Natural killer cell (primary cell): ENCODE results near the gene IL17B. TPM values are rescaled to one million over a fixed set of nuclear protein-coding genes. Genes with fewer than 3 reads are reported as not detected.
"Not testable (repeated sequence)": the region's sequence is repeated elsewhere in the genome, so short reads cannot be mapped to it uniquely, and the experiment has no call there.

Experiments
- ATAC-seq, 3 donors: fragments of 150-1000 bp in 2 of 3; fragments of 200-7000 bp in 1 of 3; cut with Tn5 transposase; 1 replicate in 1 of 3; 2 replicates in 2 of 3; pipeline ENCODE4 v1.10.0; 2021; ENCODE audit warnings: mild to moderate bottlenecking in 2 of 3, moderate library complexity in 2 of 3
- DNase-seq, 2 donors: peaks; one replicate each; pipeline versions ENCODE4 v3.0.0 to v3.0.0-alpha.2; 2013 to 2021; ENCODE audit warnings: mixed read lengths in 1 of 2
- H3K27ac ChIP-seq: one replicate; pipeline ENCODE4 v1.5.1; 2013; ENCODE audit warnings: mild to moderate bottlenecking, low read length
- H3K27me3 ChIP-seq: one replicate; pipeline ENCODE4 v1.6.1; 2013; ENCODE audit warnings: low read length; ENCODE audit not compliant: control insufficient read depth, insufficient read depth
- H3K36me3 ChIP-seq: one replicate; pipeline ENCODE4 v1.6.1; 2013; ENCODE audit warnings: low read length; ENCODE audit not compliant: control insufficient read depth, insufficient read depth
- H3K4me1 ChIP-seq: one replicate; pipeline ENCODE4 v1.6.1; 2013; ENCODE audit warnings: low read length; ENCODE audit not compliant: control insufficient read depth, insufficient read depth
- H3K4me3 ChIP-seq: one replicate; pipeline ENCODE4 v1.5.1; 2013; ENCODE audit warnings: low read length
- H3K9me3 ChIP-seq: one replicate; pipeline ENCODE4 v1.6.1; 2013; ENCODE audit warnings: low read length; ENCODE audit not compliant: control insufficient read depth, insufficient read depth
- H3K27ac Mint-ChIP-seq, 2 donors: one replicate each; pipeline ENCODE4 v1.8.0; 2022; ENCODE audit warnings: mild to moderate bottlenecking in 2 of 2, mixed read lengths in 2 of 2, moderate library complexity in 1 of 2
- H3K27me3 Mint-ChIP-seq, 2 donors: one replicate each; pipeline ENCODE4 v1.8.0; 2022; ENCODE audit warnings: low read depth in 2 of 2, mixed read lengths in 2 of 2
- H3K36me3 Mint-ChIP-seq: one replicate; pipeline ENCODE4 v1.8.0; 2022; ENCODE audit warnings: mixed read lengths
- H3K4me1 Mint-ChIP-seq, 2 donors: one replicate each; pipeline ENCODE4 v1.8.0; 2022; ENCODE audit warnings: mixed read lengths in 2 of 2
- H3K4me3 Mint-ChIP-seq: one replicate; pipeline ENCODE4 v1.8.0; 2022; ENCODE audit warnings: mild to moderate bottlenecking, moderate library complexity, mixed read lengths
- H3K9me3 Mint-ChIP-seq, 2 donors: one replicate each; pipeline ENCODE4 v1.8.0; 2022; ENCODE audit warnings: mixed read lengths in 2 of 2
- WGBS: methylation state at CpG from one replicate; pipeline ENCODE4 v1.1.7; 2013; ENCODE audit warnings: missing lambda C conversion rate; ENCODE audit not compliant: insufficient coverage; 5-methylcytosine and 5-hydroxymethylcytosine counted together
- intact Hi-C: fragments of 100-400 bp; cut with micrococcal nuclease; formaldehyde crosslinking; loops from one replicate; pipeline ENCODE4 v1.14.2; 2022
- total RNA-seq, 4 donors: library from RNA; stranded (reverse); fragments of 120-200 nt in 1 of 4; gene quantifications; one replicate each; pipeline versions ENCODE4 v1.2.3 to v1.2.4, GENCODE V29; 2013 to 2022
- TF ChIP-seq, protein P1 (sequence below): fragments of 200-600 bp; IDR thresholded peaks from one replicate; pipeline ENCODE4 v1.8.0; 2022; ENCODE audit warnings: antibody characterized with exemption

IL17B gene
- total RNA-seq, 3 donors from 2014 or later (not counting 1 experiment from before 2014, with no cell fraction given) = not detected

DNA sequence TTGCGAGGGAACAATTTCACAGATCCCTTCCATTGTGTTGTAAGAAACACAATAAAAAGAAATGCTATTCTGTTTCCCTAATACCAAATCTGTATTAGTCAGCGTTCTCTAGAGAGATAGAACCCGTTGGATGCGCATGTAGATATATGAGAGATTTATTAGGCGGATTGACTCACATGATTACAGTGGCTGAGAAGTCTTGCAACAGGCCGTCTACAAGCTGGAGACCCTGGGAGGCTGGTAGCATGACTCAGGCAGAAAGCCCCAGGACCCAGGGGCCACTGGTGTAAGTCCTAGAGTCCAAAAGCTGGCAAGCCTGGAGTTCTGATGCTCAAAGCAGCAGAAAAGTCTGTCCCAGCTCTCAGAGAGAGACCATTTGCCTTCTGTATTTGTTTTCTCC lies 18.4 kb upstream of the IL17B start:
- H3K9me3 ChIP-seq = no peaks in the 10 kb centered on the region
- ATAC-seq (no peak), DNase-seq (no peak)
- H3K27me3 ChIP-seq = no peaks in the 10 kb centered on the region
- H3K4me1 Mint-ChIP-seq = no peaks in the 10 kb centered on the region
- H3K36me3 Mint-ChIP-seq = no peaks in the 10 kb centered on the region
- H3K4me3 Mint-ChIP-seq = no peak overlapping the region
- H3K27ac Mint-ChIP-seq = no peak overlapping the region
- H3K4me1 ChIP-seq = no peaks in the 10 kb centered on the region
- no peak overlapping the region for H3K27ac ChIP-seq
- TF ChIP-seq, protein P1, sequence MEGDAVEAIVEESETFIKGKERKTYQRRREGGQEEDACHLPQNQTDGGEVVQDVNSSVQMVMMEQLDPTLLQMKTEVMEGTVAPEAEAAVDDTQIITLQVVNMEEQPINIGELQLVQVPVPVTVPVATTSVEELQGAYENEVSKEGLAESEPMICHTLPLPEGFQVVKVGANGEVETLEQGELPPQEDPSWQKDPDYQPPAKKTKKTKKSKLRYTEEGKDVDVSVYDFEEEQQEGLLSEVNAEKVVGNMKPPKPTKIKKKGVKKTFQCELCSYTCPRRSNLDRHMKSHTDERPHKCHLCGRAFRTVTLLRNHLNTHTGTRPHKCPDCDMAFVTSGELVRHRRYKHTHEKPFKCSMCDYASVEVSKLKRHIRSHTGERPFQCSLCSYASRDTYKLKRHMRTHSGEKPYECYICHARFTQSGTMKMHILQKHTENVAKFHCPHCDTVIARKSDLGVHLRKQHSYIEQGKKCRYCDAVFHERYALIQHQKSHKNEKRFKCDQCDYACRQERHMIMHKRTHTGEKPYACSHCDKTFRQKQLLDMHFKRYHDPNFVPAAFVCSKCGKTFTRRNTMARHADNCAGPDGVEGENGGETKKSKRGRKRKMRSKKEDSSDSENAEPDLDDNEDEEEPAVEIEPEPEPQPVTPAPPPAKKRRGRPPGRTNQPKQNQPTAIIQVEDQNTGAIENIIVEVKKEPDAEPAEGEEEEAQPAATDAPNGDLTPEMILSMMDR = no peak
- WGBS = 90% methylated on average over 6 of the region's 6 CpGs
- no peak overlapping the region for H3K4me3 ChIP-seq
- H3K9me3 Mint-ChIP-seq = no peaks in the 10 kb centered on the region
- intact Hi-C loops = no loop called here
- H3K36me3 ChIP-seq = no peaks in the 10 kb centered on the region
- H3K27me3 Mint-ChIP-seq = peaks cover 7 to 14% of the 10 kb centered on the region in 2 donors

DNA sequence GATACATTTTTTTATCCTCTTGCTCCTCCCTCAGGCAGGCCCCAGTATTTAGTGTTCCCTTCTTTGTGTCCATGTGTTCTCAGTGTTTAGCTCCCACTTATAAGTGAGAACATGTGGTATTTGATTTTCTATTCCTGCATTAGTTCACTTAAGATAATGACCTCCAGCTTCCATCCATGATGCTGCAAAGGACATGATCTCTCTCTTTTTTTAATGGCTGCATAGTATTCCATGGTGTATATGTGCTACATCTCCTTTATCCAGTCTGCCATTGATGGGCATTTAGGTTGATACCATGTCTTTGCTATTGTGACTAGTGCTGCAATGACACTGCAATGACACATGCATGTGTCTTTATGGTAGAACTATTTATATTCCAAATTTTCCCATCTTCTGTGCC lies 15.9 kb upstream of the IL17B start:
- H3K4me1 ChIP-seq, H3K36me3 ChIP-seq, H3K36me3 Mint-ChIP-seq, H3K9me3 Mint-ChIP-seq, H3K27me3 Mint-ChIP-seq, H3K27me3 ChIP-seq, H3K4me3 Mint-ChIP-seq, intact Hi-C loops, DNase-seq, H3K27ac ChIP-seq, H3K4me1 Mint-ChIP-seq, H3K9me3 ChIP-seq, H3K4me3 ChIP-seq, H3K27ac Mint-ChIP-seq, ATAC-seq: not testable (repeated sequence)

DNA sequence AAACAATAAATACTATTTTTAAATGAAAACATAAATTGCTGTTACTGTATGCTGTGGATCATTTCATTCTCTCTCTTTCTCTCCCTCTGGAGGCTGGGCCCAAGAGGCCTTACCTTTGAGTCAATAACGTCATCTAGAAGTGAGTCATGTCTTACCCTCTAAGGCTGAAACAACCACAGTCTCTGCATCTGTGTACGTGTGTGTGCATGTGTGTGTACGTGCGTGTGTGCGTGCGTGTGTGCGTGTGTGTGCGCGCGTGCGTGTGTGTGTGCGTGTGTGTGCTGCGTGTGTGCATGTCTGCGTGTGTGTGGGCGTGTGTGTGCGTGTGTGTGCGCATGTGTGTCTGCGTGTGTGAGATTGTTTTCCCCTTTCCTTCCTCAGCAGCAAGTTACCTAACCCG lies 13.6 kb upstream of the IL17B start:
- Mint-ChIP-seq H3K4me3 (no peak overlapping the region), H3K4me1 (no peaks in the 10 kb centered on the region), H3K9me3 (no peaks in the 10 kb centered on the region), H3K36me3 (no peaks in the 10 kb centered on the region), H3K27ac (no peak overlapping the region), H3K27me3 (peaks cover 6 to 7% of the 10 kb centered on the region in 2 donors)
- DNase-seq (no peak), ATAC-seq (no peak)
- intact Hi-C loops = no loop called here
- Histone ChIP-seq H3K4me1 (no peaks in the 10 kb centered on the region), H3K36me3 (no peaks in the 10 kb centered on the region), H3K9me3 (no peaks in the 10 kb centered on the region), H3K27me3 (no peaks in the 10 kb centered on the region), H3K4me3 (no peak overlapping the region), H3K27ac (no peak overlapping the region)
- TF ChIP-seq, protein P1 = no peak
- WGBS = 94% methylated on average over 19 of the region's 19 CpGs

DNA sequence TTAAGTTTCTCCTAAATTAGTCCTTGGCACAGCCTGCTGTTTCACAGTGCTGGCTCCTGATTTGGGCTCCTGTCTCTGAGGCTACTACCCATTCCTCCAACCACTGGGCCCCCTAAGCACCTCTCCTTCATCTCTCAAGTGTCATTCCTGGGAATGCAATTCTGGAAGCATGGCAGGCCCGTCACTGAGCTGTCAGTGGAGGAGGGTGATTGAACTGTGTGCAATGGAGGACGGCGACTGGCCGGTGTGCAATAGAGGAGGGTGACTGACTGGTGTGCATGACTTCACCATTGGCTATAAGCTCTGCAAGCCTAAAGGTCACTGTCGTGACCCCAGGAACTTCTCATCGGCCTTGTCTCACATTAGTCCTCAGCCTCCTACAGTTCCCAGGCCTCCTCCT lies 12.4 kb upstream of the IL17B start:
- DNase-seq (no peak), ATAC-seq (no peak)
- H3K4me1 ChIP-seq = no peaks in the 10 kb centered on the region
- Mint-ChIP-seq H3K27ac (no peak overlapping the region), H3K36me3 (no peaks in the 10 kb centered on the region), H3K4me1 (no peaks in the 10 kb centered on the region), H3K9me3 (no peaks in the 10 kb centered on the region), H3K4me3 (no peak overlapping the region), H3K27me3 (peaks cover 5 to 6% of the 10 kb centered on the region in 2 donors)
- no peak overlapping the region for H3K27ac ChIP-seq
- H3K9me3 ChIP-seq = no peaks in the 10 kb centered on the region
- intact Hi-C loops = no loop called here
- WGBS = 91% methylated on average over 6 of the region's 6 CpGs
- H3K4me3 ChIP-seq = no peak overlapping the region
- TF ChIP-seq, protein P1 = no peak
- no peaks in the 10 kb centered on the region for H3K36me3 ChIP-seq
- no peaks in the 10 kb centered on the region for H3K27me3 ChIP-seq

DNA sequence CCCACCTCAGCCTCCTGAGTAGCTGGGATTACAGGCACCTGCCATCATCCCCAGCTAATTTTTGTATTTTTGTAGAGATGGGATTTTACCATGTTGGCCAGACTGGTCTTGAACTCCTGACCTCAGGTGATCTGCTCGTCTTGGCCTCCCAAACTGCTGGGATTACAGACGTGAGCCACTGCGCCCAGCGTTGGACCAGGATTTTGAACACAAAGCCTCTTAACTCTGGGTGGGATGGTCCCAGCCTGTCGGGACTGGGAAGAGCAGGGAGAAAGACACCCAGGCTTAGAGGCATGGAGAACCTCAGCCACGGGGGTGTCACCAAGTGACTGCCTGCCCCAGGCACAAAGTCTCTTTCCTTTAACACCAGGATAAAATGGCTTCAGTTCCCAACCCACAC lies 12.0 kb upstream of the IL17B start:
- H3K27me3 ChIP-seq, H3K9me3 Mint-ChIP-seq, H3K36me3 ChIP-seq, H3K4me1 ChIP-seq, H3K27ac ChIP-seq, H3K4me3 Mint-ChIP-seq, H3K36me3 Mint-ChIP-seq, H3K4me1 Mint-ChIP-seq, ATAC-seq, H3K27ac Mint-ChIP-seq, H3K9me3 ChIP-seq, intact Hi-C loops, H3K4me3 ChIP-seq, DNase-seq, H3K27me3 Mint-ChIP-seq: not testable (repeated sequence)
- WGBS = 89% methylated on average over 6 of the region's 6 CpGs
